ENCODE results near the gene ARF6. TPM values are rescaled to one million over a fixed set of nuclear protein-coding genes. Genes with fewer than 3 reads are reported as not detected.
"Not testable (repeated sequence)": the region's sequence is repeated elsewhere in the genome, so short reads cannot be mapped to it uniquely, and the experiment has no call there.

ARF6 gene
- total RNA-seq, 1 experiment from 2014 or later, result 51.6 TPM

- no peak for DNase-seq (ENCODE audit: low spot score)
Measured at GRCh38 chr14:49876563-49877127, 16.2 kb upstream of the ARF6 start.

GRCh38 chr14:49879646-49880204, 13.2 kb upstream of the ARF6 start:
- DNase-seq (ENCODE audit: low spot score), result peak; percentile 84

GRCh38 chr14:49880267-49881064, 12.4 kb upstream of the ARF6 start:
- DNase-seq (ENCODE audit: low spot score), result peak; percentile 80

- DNase-seq (ENCODE audit: low spot score), result no peak
Measured at GRCh38 chr14:49881350-49882001, 11.4 kb upstream of the ARF6 start.

- peak; percentile 88 for DNase-seq (ENCODE audit: low spot score)
Measured at GRCh38 chr14:49882826-49883694, 9.8 kb upstream of the ARF6 start.

- no peak for DNase-seq (ENCODE audit: low spot score)
Measured at GRCh38 chr14:49886523-49886922, 6.4 kb upstream of the ARF6 start.

GRCh38 chr14:49888293-49888692, 4.6 kb upstream of the ARF6 start:
- DNase-seq (ENCODE audit: low spot score), result no peak

- DNase-seq (ENCODE audit: low spot score), result peak; percentile 44
Measured at GRCh38 chr14:49892301-49892635, 614 bp upstream of the ARF6 start.

GRCh38 chr14:49893309-49894213, 679 bp downstream of the ARF6 start:
- DNase-seq (ENCODE audit: low spot score), result no peak

GRCh38 chr14:49894214-49895107, 1.6 kb downstream of the ARF6 start:
- not testable (repeated sequence) for DNase-seq (ENCODE audit: low spot score)

- DNase-seq (ENCODE audit: low spot score), result no peak
Measured at GRCh38 chr14:49895480-49895879, 2.6 kb downstream of the ARF6 start.

- not testable (repeated sequence) for DNase-seq (ENCODE audit: low spot score)
Measured at GRCh38 chr14:49896272-49896671, 3.4 kb downstream of the ARF6 start.

GRCh38 chr14:49896966-49897365, 4.1 kb downstream of the ARF6 start:
- DNase-seq (ENCODE audit: low spot score), result no peak

GRCh38 chr14:49897414-49897813, 4.5 kb downstream of the ARF6 start:
- no peak for DNase-seq (ENCODE audit: low spot score)

GRCh38 chr14:49897965-49898364, 5.1 kb downstream of the ARF6 start:
- no peak for DNase-seq (ENCODE audit: low spot score)

- DNase-seq (ENCODE audit: low spot score), result no peak
Measured at GRCh38 chr14:49898485-49898884, 5.6 kb downstream of the ARF6 start.

- DNase-seq (ENCODE audit: low spot score), result no peak
Measured at GRCh38 chr14:49900973-49901372, 8.1 kb downstream of the ARF6 start.

GRCh38 chr14:49902679-49903246, 9.9 kb downstream of the ARF6 start:
- DNase-seq (ENCODE audit: low spot score), result not testable (repeated sequence)

GRCh38 chr14:49904270-49904669, 11.4 kb downstream of the ARF6 start:
- no peak for DNase-seq (ENCODE audit: low spot score)

Data from A172 (cell line).